ENCODE measurements around the gene SIK3.

SIK3 gene

GRCh38 chr11:116933961-116934360, 164.3 kb downstream of the SIK3 start:
- in situ Hi-C loops (cut with HindIII; ENCODE audit: low sequenced_read_pairs) = no loop called here

GRCh38 chr11:116932181-116932580, 166.0 kb downstream of the SIK3 start:
- in situ Hi-C loops (cut with HindIII; ENCODE audit: low sequenced_read_pairs) = no loop called here

- in situ Hi-C loops (cut with HindIII; ENCODE audit: low sequenced_read_pairs) = no loop called here
Observed at GRCh38 chr11:116931206-116931953, 166.8 kb downstream of the SIK3 start.

GRCh38 chr11:116930586-116930985, 167.6 kb downstream of the SIK3 start:
- in situ Hi-C loops (cut with HindIII; ENCODE audit: low sequenced_read_pairs) = no loop called here

- in situ Hi-C loops (cut with HindIII; ENCODE audit: low sequenced_read_pairs) = no loop called here
Observed at GRCh38 chr11:116930177-116930576, 168.1 kb downstream of the SIK3 start.

- in situ Hi-C loops (cut with HindIII; ENCODE audit: low sequenced_read_pairs) = no loop called here
Observed at GRCh38 chr11:116929414-116930090, 168.7 kb downstream of the SIK3 start.

GRCh38 chr11:116928845-116929244, 169.4 kb downstream of the SIK3 start:
- in situ Hi-C loops (cut with HindIII; ENCODE audit: low sequenced_read_pairs) = no loop called here

GRCh38 chr11:116928102-116928777, 170.0 kb downstream of the SIK3 start:
- in situ Hi-C loops (cut with HindIII; ENCODE audit: low sequenced_read_pairs) = no loop called here

GRCh38 chr11:116927163-116927974, 170.9 kb downstream of the SIK3 start:
- in situ Hi-C loops (cut with HindIII; ENCODE audit: low sequenced_read_pairs) = no loop called here

GRCh38 chr11:116925050-116925449, 173.2 kb downstream of the SIK3 start:
- in situ Hi-C loops (cut with HindIII; ENCODE audit: low sequenced_read_pairs) = no loop called here

- in situ Hi-C loops (cut with HindIII; ENCODE audit: low sequenced_read_pairs) = no loop called here
Observed at GRCh38 chr11:116918925-116919655, 179.1 kb downstream of the SIK3 start.

GRCh38 chr11:116917632-116918031, 180.6 kb downstream of the SIK3 start:
- in situ Hi-C loops (cut with HindIII; ENCODE audit: low sequenced_read_pairs) = no loop called here

GRCh38 chr11:116916886-116917285, 181.3 kb downstream of the SIK3 start:
- in situ Hi-C loops (cut with HindIII; ENCODE audit: low sequenced_read_pairs) = no loop called here

- in situ Hi-C loops (cut with HindIII; ENCODE audit: low sequenced_read_pairs) = no loop called here
Observed at GRCh38 chr11:116916052-116916451, 182.2 kb downstream of the SIK3 start.

- in situ Hi-C loops (cut with HindIII; ENCODE audit: low sequenced_read_pairs) = no loop called here
Observed at GRCh38 chr11:116913000-116913399, 185.2 kb downstream of the SIK3 start.

- in situ Hi-C loops (cut with HindIII; ENCODE audit: low sequenced_read_pairs) = no loop called here
Observed at GRCh38 chr11:116911976-116912734, 186.1 kb downstream of the SIK3 start.

- in situ Hi-C loops (cut with HindIII; ENCODE audit: low sequenced_read_pairs) = no loop called here
Observed at GRCh38 chr11:116910847-116911246, 187.4 kb downstream of the SIK3 start.

- in situ Hi-C loops (cut with HindIII; ENCODE audit: low sequenced_read_pairs) = no loop called here
Observed at GRCh38 chr11:116910378-116910777, 187.8 kb downstream of the SIK3 start.

- in situ Hi-C loops (cut with HindIII; ENCODE audit: low sequenced_read_pairs) = no loop called here
Observed at GRCh38 chr11:116909245-116909644, 189.0 kb downstream of the SIK3 start.

GRCh38 chr11:116906479-116906878, 191.7 kb downstream of the SIK3 start:
- in situ Hi-C loops (cut with HindIII; ENCODE audit: low sequenced_read_pairs) = no loop called here
